Loucy (cell line): ENCODE data around the gene KLC1.

Source experiments
- CTCF ChIP-seq: fragments of 200-600 bp; sonication (generic); conservative IDR thresholded peaks from 2 replicates; pipeline ENCODE4 v1.5.1; 2014; ENCODE audit warnings: mild to moderate bottlenecking, antibody characterized with exemption, low read length
- EZH2phosphoT487 ChIP-seq: fragments of 200-600 bp; IDR thresholded peaks from 2 replicates; pipeline ENCODE4 v1.6.1; 2018; ENCODE audit warnings: antibody characterized with exemption, mild to moderate bottlenecking, moderate library complexity, borderline replicate concordance

GRCh38 chr14:103699901-103700752 is 71.1 kb downstream of the KLC1 start:
- TF ChIP-seq CTCF (no peak), EZH2phosphoT487 (no peak)
